ENCODE data around the gene IL5.
"Not testable (repeated sequence)": the region's sequence is repeated elsewhere in the genome, so short reads cannot be mapped to it uniquely, and the experiment has no call there.

The IL5 gene

GRCh38 chr5:132543472-132544201 is at the start of gene IL5:
Gene IL5, minus strand, starts transcription at chr5:132543522. Its CDS starts 44 bp downstream, at chr5:132543478.
- DNase-seq, result no peak

- DNase-seq, result no peak
Measured at GRCh38 chr5:132592521-132592920, 49.2 kb upstream of the IL5 start.

GRCh38 chr5:132591145-132591544 is 47.8 kb upstream of the IL5 start:
- no peak for DNase-seq

GRCh38 chr5:132589467-132589866 is 46.1 kb upstream of the IL5 start:
- no peak for DNase-seq

- DNase-seq, result no peak
Measured at GRCh38 chr5:132586063-132586462, 42.7 kb upstream of the IL5 start.

- not testable (repeated sequence) for DNase-seq
Measured at GRCh38 chr5:132584560-132584959, 41.2 kb upstream of the IL5 start.

GRCh38 chr5:132576123-132576522 is 32.8 kb upstream of the IL5 start:
- no peak for DNase-seq

- DNase-seq, result no peak
Measured at GRCh38 chr5:132566657-132567056, 23.3 kb upstream of the IL5 start.

- not testable (repeated sequence) for DNase-seq
Measured at GRCh38 chr5:132564555-132564954, 21.2 kb upstream of the IL5 start.

GRCh38 chr5:132561601-132562000 is 18.3 kb upstream of the IL5 start:
- no peak for DNase-seq

GRCh38 chr5:132559383-132560060 is 16.2 kb upstream of the IL5 start:
- no peak for DNase-seq

GRCh38 chr5:132557478-132558172 is 14.3 kb upstream of the IL5 start:
- peak; percentile 37 for DNase-seq

GRCh38 chr5:132556763-132557477 is 13.6 kb upstream of the IL5 start, which contains the start of gene RAD50:
Gene RAD50, plus strand, starts transcription at chr5:132556977. Its CDS starts 348 bp downstream, at chr5:132557325.
- DNase-seq, result peak; percentile 94

- no peak for DNase-seq
Measured at GRCh38 chr5:132556153-132556762, 12.9 kb upstream of the IL5 start.

GRCh38 chr5:132549576-132549975 is 6.3 kb upstream of the IL5 start:
- no peak for DNase-seq

GRCh38 chr5:132548834-132549233 is 5.5 kb upstream of the IL5 start:
- not testable (repeated sequence) for DNase-seq

GRCh38 chr5:132547269-132547668 is 3.9 kb upstream of the IL5 start:
- DNase-seq, result no peak

- DNase-seq, result no peak
Measured at GRCh38 chr5:132546108-132546507, 2.8 kb upstream of the IL5 start.

GRCh38 chr5:132540764-132541163 is 2.6 kb downstream of the IL5 start:
- DNase-seq, result no peak

- DNase-seq, result no peak
Measured at GRCh38 chr5:132540149-132540548, 3.2 kb downstream of the IL5 start.

GRCh38 chr5:132539716-132540115 is 3.6 kb downstream of the IL5 start:
- DNase-seq, result no peak

- DNase-seq, result no peak
Measured at GRCh38 chr5:132530946-132531345, 12.4 kb downstream of the IL5 start.
